ENCODE data around the gene KRTAP9-7. TPM values are rescaled to one million over a fixed set of nuclear protein-coding genes. Genes with fewer than 3 reads are reported as not detected.

KRTAP9-7 gene
- total and polyA plus RNA-seq, 10 of the 15 experiments (the other 5 are each of a cell fraction or from before 2014, with no cell fraction given): not detected

DNA sequence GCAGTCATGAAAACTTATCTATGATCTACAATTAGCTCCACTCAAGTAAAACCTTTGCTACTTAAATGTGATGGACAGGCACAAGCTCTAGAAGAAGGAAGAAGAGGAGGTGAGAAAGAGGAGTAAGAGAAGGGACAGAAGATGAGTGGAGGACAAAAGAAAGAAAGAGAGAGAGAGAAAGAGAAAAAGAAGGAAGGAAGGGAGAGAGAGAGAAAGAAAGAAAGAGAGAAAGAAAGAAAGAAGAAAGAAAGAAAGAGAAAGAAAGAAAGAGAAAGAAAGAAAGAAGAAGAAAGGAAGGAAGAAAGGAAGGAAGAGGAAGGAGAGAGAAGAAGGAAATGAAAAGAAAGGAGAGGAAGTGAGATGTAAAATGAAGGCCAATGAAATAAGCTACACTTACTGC lies 45.4 kb upstream of the KRTAP9-7 start:
- H3K27me3 ChIP-seq (replicated peaks in 1 of 2; ENCODE audit: control insufficient read depth in 2 of 2, insufficient read depth in 2 of 2, low read length in 1 of 2): peaks cover 0 to 3% of the 10 kb centered on the region in 2 experiments; a peak in 1 of 4 replicates
- H4K20me1 ChIP-seq (ENCODE audit: control insufficient read depth, insufficient read depth): no peaks in the 10 kb centered on the region
- ATAC-seq: no peak
- ChIA-PET POLR2A (no interaction called here), CTCF (no interaction called here), RAD21 (ENCODE audit: unreplicated experiment) (no interaction called here), SMC1A (ENCODE audit: uncharacterized antibody, unreplicated experiment) (interaction anchor here (0.9 kb wide), 1 partner anchor 40 kb away, joined by 3 read pairs; the partner anchor contains the start of gene KRTAP9-1)
- H2AFZ ChIP-seq (ENCODE audit: control insufficient read depth, low read depth, low read length): no peak overlapping the region
- in situ Hi-C loops (cut with MboI): no loop called here
- H3K27ac ChIP-seq (ENCODE audit: control insufficient read depth, insufficient read depth): no peak overlapping the region
- DNase-seq (ENCODE audit: low read depth, low spot score): no peak
- H3K9me3 ChIP-seq (replicated peaks; ENCODE audit: control insufficient read depth, insufficient read depth, low read length): no peaks in the 10 kb centered on the region
- H3K4me3 ChIP-seq: no peak overlapping the region
- no peaks in the 10 kb centered on the region for H3K36me3 ChIP-seq (ENCODE audit: control insufficient read depth in 2 of 2, insufficient read depth in 2 of 2, low read length in 1 of 2)
- FAIRE-seq: no peak
- H3K4me1 ChIP-seq (ENCODE audit: control insufficient read depth, insufficient read depth, low read length): no peaks in the 10 kb centered on the region
- no peaks in the 10 kb centered on the region for H3K79me2 ChIP-seq (ENCODE audit: control insufficient read depth, insufficient read depth, low read length)
- no TSS peak for BruUV-seq (replicated peaks)
- no peak overlapping the region for H3K9ac ChIP-seq (ENCODE audit: control insufficient read depth, insufficient read depth, low read length)
- H3K4me2 ChIP-seq (ENCODE audit: control insufficient read depth, insufficient read depth): no peak overlapping the region
- intact Hi-C loops (cut with micrococcal nuclease; ENCODE audit: unreplicated experiment): no loop called here
- TF ChIP-seq, protein P1, sequence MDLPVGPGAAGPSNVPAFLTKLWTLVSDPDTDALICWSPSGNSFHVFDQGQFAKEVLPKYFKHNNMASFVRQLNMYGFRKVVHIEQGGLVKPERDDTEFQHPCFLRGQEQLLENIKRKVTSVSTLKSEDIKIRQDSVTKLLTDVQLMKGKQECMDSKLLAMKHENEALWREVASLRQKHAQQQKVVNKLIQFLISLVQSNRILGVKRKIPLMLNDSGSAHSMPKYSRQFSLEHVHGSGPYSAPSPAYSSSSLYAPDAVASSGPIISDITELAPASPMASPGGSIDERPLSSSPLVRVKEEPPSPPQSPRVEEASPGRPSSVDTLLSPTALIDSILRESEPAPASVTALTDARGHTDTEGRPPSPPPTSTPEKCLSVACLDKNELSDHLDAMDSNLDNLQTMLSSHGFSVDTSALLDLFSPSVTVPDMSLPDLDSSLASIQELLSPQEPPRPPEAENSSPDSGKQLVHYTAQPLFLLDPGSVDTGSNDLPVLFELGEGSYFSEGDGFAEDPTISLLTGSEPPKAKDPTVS (IDR thresholded peaks at IDR 0.05; ENCODE audit: low read depth, low read length): no peak
- TF ChIP-seq, protein P2, sequence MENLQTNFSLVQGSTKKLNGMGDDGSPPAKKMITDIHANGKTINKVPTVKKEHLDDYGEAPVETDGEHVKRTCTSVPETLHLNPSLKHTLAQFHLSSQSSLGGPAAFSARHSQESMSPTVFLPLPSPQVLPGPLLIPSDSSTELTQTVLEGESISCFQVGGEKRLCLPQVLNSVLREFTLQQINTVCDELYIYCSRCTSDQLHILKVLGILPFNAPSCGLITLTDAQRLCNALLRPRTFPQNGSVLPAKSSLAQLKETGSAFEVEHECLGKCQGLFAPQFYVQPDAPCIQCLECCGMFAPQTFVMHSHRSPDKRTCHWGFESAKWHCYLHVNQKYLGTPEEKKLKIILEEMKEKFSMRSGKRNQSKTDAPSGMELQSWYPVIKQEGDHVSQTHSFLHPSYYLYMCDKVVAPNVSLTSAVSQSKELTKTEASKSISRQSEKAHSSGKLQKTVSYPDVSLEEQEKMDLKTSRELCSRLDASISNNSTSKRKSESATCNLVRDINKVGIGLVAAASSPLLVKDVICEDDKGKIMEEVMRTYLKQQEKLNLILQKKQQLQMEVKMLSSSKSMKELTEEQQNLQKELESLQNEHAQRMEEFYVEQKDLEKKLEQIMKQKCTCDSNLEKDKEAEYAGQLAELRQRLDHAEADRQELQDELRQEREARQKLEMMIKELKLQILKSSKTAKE (IDR thresholded peaks at IDR 0.05; ENCODE audit: low read depth, poor library complexity, severe bottlenecking): no peak
- TF ChIP-seq EZH2 (IDR thresholded peaks at IDR 0.05; ENCODE audit: borderline replicate concordance, control insufficient read depth, low read depth, low read length) (no peak), SPI1 (IDR thresholded peaks at IDR 0.05; ENCODE audit: borderline replicate concordance, insufficient read depth, low read depth, low read length) (no peak), YBX1 (IDR thresholded peaks at IDR 0.05) (no peak), ATF7 (IDR thresholded peaks at IDR 0.05; ENCODE audit: low read depth) (no peak), NFIC (IDR thresholded peaks at IDR 0.05; ENCODE audit: low read depth, low read length) (no peak), FOXK2 (IDR thresholded peaks at IDR 0.05) (no peak), CHD1 (IDR thresholded peaks at IDR 0.05; ENCODE audit: low read depth, low read length) (no peak)
- TF ChIP-seq, protein P3, sequence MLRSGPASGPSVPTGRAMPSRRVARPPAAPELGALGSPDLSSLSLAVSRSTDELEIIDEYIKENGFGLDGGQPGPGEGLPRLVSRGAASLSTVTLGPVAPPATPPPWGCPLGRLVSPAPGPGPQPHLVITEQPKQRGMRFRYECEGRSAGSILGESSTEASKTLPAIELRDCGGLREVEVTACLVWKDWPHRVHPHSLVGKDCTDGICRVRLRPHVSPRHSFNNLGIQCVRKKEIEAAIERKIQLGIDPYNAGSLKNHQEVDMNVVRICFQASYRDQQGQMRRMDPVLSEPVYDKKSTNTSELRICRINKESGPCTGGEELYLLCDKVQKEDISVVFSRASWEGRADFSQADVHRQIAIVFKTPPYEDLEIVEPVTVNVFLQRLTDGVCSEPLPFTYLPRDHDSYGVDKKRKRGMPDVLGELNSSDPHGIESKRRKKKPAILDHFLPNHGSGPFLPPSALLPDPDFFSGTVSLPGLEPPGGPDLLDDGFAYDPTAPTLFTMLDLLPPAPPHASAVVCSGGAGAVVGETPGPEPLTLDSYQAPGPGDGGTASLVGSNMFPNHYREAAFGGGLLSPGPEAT (IDR thresholded peaks at IDR 0.05; ENCODE audit: low read depth): no peak
- TF ChIP-seq, protein P4, sequence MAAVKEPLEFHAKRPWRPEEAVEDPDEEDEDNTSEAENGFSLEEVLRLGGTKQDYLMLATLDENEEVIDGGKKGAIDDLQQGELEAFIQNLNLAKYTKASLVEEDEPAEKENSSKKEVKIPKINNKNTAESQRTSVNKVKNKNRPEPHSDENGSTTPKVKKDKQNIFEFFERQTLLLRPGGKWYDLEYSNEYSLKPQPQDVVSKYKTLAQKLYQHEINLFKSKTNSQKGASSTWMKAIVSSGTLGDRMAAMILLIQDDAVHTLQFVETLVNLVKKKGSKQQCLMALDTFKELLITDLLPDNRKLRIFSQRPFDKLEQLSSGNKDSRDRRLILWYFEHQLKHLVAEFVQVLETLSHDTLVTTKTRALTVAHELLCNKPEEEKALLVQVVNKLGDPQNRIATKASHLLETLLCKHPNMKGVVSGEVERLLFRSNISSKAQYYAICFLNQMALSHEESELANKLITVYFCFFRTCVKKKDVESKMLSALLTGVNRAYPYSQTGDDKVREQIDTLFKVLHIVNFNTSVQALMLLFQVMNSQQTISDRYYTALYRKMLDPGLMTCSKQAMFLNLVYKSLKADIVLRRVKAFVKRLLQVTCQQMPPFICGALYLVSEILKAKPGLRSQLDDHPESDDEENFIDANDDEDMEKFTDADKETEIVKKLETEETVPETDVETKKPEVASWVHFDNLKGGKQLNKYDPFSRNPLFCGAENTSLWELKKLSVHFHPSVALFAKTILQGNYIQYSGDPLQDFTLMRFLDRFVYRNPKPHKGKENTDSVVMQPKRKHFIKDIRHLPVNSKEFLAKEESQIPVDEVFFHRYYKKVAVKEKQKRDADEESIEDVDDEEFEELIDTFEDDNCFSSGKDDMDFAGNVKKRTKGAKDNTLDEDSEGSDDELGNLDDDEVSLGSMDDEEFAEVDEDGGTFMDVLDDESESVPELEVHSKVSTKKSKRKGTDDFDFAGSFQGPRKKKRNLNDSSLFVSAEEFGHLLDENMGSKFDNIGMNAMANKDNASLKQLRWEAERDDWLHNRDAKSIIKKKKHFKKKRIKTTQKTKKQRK (IDR thresholded peaks at IDR 0.05; ENCODE audit: low read depth, low read length): no peak
- TF ChIP-seq, protein P5, sequence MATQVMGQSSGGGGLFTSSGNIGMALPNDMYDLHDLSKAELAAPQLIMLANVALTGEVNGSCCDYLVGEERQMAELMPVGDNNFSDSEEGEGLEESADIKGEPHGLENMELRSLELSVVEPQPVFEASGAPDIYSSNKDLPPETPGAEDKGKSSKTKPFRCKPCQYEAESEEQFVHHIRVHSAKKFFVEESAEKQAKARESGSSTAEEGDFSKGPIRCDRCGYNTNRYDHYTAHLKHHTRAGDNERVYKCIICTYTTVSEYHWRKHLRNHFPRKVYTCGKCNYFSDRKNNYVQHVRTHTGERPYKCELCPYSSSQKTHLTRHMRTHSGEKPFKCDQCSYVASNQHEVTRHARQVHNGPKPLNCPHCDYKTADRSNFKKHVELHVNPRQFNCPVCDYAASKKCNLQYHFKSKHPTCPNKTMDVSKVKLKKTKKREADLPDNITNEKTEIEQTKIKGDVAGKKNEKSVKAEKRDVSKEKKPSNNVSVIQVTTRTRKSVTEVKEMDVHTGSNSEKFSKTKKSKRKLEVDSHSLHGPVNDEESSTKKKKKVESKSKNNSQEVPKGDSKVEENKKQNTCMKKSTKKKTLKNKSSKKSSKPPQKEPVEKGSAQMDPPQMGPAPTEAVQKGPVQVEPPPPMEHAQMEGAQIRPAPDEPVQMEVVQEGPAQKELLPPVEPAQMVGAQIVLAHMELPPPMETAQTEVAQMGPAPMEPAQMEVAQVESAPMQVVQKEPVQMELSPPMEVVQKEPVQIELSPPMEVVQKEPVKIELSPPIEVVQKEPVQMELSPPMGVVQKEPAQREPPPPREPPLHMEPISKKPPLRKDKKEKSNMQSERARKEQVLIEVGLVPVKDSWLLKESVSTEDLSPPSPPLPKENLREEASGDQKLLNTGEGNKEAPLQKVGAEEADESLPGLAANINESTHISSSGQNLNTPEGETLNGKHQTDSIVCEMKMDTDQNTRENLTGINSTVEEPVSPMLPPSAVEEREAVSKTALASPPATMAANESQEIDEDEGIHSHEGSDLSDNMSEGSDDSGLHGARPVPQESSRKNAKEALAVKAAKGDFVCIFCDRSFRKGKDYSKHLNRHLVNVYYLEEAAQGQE (IDR thresholded peaks at IDR 0.05; ENCODE audit: low read depth, low read length): no peak

Data from GM12878 (cell line).